22Rv1 (cell line): ENCODE data around the gene ZNF280C.

ENCODE experiments used
- ZFX ChIP-seq: fragments of 450-650 bp; IDR thresholded peaks from 2 replicates; pipeline ENCODE4 v1.6.1; 2017; ENCODE audit warnings: antibody characterized with exemption, borderline replicate concordance
- TF ChIP-seq, protein P1 (sequence below): fragments of 450-650 bp; IDR thresholded peaks from 2 replicates; pipeline ENCODE4 v1.5.1; 2017; ENCODE audit warnings: mild to moderate bottlenecking

DNA sequence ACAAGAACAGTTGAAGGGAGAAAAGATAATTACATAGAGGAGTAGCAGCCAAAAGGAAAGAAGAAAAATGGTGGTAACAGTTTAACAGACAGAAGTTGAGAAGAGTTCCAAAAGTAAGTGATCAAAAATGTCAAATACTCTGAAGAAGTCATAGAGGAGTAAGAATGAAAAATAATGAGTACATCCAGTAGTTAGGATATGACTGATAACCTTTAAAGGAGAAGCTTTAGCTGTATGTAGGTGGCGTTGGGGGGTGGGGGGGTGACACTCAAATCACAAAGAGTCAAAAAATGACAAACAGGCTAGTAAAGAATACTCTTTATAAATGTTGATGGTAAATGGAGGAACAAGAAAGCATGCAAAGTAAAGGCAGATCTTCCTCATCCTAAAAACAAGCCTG, 56.3 kb downstream of the ZNF280C start:
- TF ChIP-seq, protein P1, sequence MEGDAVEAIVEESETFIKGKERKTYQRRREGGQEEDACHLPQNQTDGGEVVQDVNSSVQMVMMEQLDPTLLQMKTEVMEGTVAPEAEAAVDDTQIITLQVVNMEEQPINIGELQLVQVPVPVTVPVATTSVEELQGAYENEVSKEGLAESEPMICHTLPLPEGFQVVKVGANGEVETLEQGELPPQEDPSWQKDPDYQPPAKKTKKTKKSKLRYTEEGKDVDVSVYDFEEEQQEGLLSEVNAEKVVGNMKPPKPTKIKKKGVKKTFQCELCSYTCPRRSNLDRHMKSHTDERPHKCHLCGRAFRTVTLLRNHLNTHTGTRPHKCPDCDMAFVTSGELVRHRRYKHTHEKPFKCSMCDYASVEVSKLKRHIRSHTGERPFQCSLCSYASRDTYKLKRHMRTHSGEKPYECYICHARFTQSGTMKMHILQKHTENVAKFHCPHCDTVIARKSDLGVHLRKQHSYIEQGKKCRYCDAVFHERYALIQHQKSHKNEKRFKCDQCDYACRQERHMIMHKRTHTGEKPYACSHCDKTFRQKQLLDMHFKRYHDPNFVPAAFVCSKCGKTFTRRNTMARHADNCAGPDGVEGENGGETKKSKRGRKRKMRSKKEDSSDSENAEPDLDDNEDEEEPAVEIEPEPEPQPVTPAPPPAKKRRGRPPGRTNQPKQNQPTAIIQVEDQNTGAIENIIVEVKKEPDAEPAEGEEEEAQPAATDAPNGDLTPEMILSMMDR: no peak
- TF ChIP-seq ZFX: no peak
